Astrocyte (in vitro differentiated cells and primary cell): ENCODE results near the gene IER5. TPM values are rescaled to one million over a fixed set of nuclear protein-coding genes. Genes with fewer than 3 reads are reported as not detected.

Source experiments
- DNase-seq: peaks from one replicate; pipeline ENCODE4 v3.0.0-alpha.2; 2010; ENCODE audit warnings: low read depth
- FAIRE-seq: peaks from 2 replicates; lab custom pipeline; 2011; peaks lifted over from hg19 to GRCh38; lab: Jason Lieb, UNC
- H2AFZ ChIP-seq: 2 replicates; pipeline ENCODE4 v1.6.0; 2012; ENCODE audit warnings: low read depth, low read length, inconsistent platforms
- H3K27ac ChIP-seq: 2 replicates; pipeline ENCODE4 v1.5.1; 2011; ENCODE audit warnings: low read depth, low read length, inconsistent platforms
- H3K27me3 ChIP-seq: 2 replicates; pipeline ENCODE4 v1.6.0; 2011; ENCODE audit warnings: low read length, inconsistent platforms; ENCODE audit not compliant: insufficient read depth
- H3K36me3 ChIP-seq: 2 replicates; pipeline ENCODE4 v1.5.1; 2011; ENCODE audit warnings: low read length, inconsistent platforms; ENCODE audit not compliant: insufficient read depth
- H3K4me1 ChIP-seq: 2 replicates; pipeline ENCODE4 v1.5.1; 2011; ENCODE audit warnings: low read length, inconsistent platforms; ENCODE audit not compliant: insufficient read depth
- H3K4me2 ChIP-seq: 2 replicates; pipeline ENCODE4 v1.6.0; 2012; ENCODE audit warnings: low read length, inconsistent platforms
- H3K4me3 ChIP-seq: 2 replicates; pipeline ENCODE4 v1.5.1; 2011; ENCODE audit warnings: low read depth, mild to moderate bottlenecking, low read length, inconsistent platforms; ENCODE audit not compliant: insufficient read depth
- H3K79me2 ChIP-seq: 2 replicates; pipeline ENCODE4 v1.6.0; 2012; ENCODE audit warnings: mild to moderate bottlenecking, low read length, inconsistent platforms; ENCODE audit not compliant: insufficient read depth
- H3K9ac ChIP-seq: 2 replicates; pipeline ENCODE4 v1.6.0; 2012; ENCODE audit warnings: mild to moderate bottlenecking, low read length, inconsistent platforms
- H3K9me3 ChIP-seq: 2 replicates; pipeline ENCODE4 v1.5.1; 2012; ENCODE audit warnings: low read depth, mild to moderate bottlenecking, low read length, inconsistent platforms; ENCODE audit not compliant: insufficient read depth
- H4K20me1 ChIP-seq: 2 replicates; pipeline ENCODE4 v1.6.0; 2012; ENCODE audit warnings: low read length, inconsistent platforms; ENCODE audit not compliant: insufficient read depth
- H3K27ac Mint-ChIP-seq: one replicate; pipeline ENCODE4 v1.8.0; 2021; ENCODE audit warnings: mild to moderate bottlenecking, mixed read lengths; ENCODE audit not compliant: unreplicated experiment
- H3K27me3 Mint-ChIP-seq: one replicate; pipeline ENCODE4 v1.8.0; 2021; ENCODE audit warnings: low read depth, mixed read lengths; ENCODE audit not compliant: unreplicated experiment
- H3K36me3 Mint-ChIP-seq: one replicate; pipeline ENCODE4 v1.8.0; 2021; ENCODE audit warnings: low read depth, mixed read lengths; ENCODE audit not compliant: unreplicated experiment
- H3K4me1 Mint-ChIP-seq: one replicate; pipeline ENCODE4 v1.8.0; 2021; ENCODE audit warnings: low read depth, mixed read lengths; ENCODE audit not compliant: unreplicated experiment
- H3K4me3 Mint-ChIP-seq: one replicate; pipeline ENCODE4 v1.8.0; 2021; ENCODE audit warnings: mild to moderate bottlenecking, moderate library complexity, mixed read lengths; ENCODE audit not compliant: unreplicated experiment
- H3K9me3 Mint-ChIP-seq: one replicate; pipeline ENCODE4 v1.8.0; 2021; ENCODE audit warnings: mild to moderate bottlenecking, mixed read lengths; ENCODE audit not compliant: unreplicated experiment
- EZH2 ChIP-seq: IDR thresholded peaks from 2 replicates; pipeline ENCODE4 v1.6.1; 2012; ENCODE audit warnings: mild to moderate bottlenecking, low read length, inconsistent platforms; ENCODE audit not compliant: insufficient read depth
- total RNA-seq: library from RNA; stranded (reverse); gene quantifications from 2 replicates; pipeline ENCODE4 v1.2.1, GENCODE V29; 2021
- TF ChIP-seq, protein P1 (sequence below): IDR thresholded peaks from 2 replicates; pipeline ENCODE4 v1.5.1; 2011; ENCODE audit warnings: low read depth, mild to moderate bottlenecking, inconsistent platforms, low read length, moderate library complexity; ENCODE audit not compliant: insufficient read depth

Gene IER5
- total RNA-seq, 1 donor from 2014 or later = 28.3 TPM

DNA sequence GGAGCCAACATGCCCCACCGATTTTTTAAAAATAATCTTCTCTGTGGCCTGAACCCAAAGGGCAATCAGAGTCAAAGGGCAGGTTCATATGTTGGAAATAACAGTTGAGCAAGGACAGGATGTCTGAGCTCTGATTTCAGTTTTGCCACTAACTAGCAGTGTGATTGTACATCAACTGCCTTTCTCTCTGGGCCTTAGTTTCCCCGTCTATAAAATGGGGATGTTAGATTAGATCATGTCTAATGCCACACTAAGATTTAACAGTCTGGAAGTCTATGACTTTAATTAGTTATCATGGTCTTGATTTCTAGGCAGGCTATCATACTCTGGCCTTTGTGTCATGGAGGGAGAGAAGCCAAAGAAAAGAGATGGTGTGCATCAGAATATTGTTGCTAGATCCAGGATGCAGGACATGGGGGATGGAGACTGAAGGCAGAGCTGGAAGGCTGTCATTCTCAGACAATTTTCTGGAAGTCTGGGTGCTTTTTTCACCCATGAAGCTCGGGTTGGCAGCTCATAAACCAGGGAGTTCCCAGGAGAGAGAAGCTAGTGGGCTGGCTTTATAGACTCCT is 28.4 kb downstream of the IER5 start:
- Mint-ChIP-seq H3K9me3 (no peaks in the 10 kb centered on the region), H3K27me3 (peaks cover 4% of the 10 kb centered on the region), H3K27ac (no peak overlapping the region), H3K4me1 (peaks cover 42% of the 10 kb centered on the region), H3K36me3 (no peaks in the 10 kb centered on the region), H3K4me3 (no peak overlapping the region)
- H3K27me3 ChIP-seq = no peaks in the 10 kb centered on the region
- no peak overlapping the region for H3K27ac ChIP-seq
- FAIRE-seq (no peak), DNase-seq (no peak)
- H3K79me2 ChIP-seq = no peaks in the 10 kb centered on the region
- no peak overlapping the region for H3K4me3 ChIP-seq
- H3K9ac ChIP-seq = no peak overlapping the region
- no peaks in the 10 kb centered on the region for H3K9me3 ChIP-seq
- H3K4me1 ChIP-seq = peaks cover 23% of the 10 kb centered on the region
- H2AFZ ChIP-seq = no peak overlapping the region
- no peaks in the 10 kb centered on the region for H4K20me1 ChIP-seq
- TF ChIP-seq EZH2 = no peak
- TF ChIP-seq, protein P1, sequence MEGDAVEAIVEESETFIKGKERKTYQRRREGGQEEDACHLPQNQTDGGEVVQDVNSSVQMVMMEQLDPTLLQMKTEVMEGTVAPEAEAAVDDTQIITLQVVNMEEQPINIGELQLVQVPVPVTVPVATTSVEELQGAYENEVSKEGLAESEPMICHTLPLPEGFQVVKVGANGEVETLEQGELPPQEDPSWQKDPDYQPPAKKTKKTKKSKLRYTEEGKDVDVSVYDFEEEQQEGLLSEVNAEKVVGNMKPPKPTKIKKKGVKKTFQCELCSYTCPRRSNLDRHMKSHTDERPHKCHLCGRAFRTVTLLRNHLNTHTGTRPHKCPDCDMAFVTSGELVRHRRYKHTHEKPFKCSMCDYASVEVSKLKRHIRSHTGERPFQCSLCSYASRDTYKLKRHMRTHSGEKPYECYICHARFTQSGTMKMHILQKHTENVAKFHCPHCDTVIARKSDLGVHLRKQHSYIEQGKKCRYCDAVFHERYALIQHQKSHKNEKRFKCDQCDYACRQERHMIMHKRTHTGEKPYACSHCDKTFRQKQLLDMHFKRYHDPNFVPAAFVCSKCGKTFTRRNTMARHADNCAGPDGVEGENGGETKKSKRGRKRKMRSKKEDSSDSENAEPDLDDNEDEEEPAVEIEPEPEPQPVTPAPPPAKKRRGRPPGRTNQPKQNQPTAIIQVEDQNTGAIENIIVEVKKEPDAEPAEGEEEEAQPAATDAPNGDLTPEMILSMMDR = no peak
- H3K4me2 ChIP-seq = no peak overlapping the region
- H3K36me3 ChIP-seq = no peaks in the 10 kb centered on the region

DNA sequence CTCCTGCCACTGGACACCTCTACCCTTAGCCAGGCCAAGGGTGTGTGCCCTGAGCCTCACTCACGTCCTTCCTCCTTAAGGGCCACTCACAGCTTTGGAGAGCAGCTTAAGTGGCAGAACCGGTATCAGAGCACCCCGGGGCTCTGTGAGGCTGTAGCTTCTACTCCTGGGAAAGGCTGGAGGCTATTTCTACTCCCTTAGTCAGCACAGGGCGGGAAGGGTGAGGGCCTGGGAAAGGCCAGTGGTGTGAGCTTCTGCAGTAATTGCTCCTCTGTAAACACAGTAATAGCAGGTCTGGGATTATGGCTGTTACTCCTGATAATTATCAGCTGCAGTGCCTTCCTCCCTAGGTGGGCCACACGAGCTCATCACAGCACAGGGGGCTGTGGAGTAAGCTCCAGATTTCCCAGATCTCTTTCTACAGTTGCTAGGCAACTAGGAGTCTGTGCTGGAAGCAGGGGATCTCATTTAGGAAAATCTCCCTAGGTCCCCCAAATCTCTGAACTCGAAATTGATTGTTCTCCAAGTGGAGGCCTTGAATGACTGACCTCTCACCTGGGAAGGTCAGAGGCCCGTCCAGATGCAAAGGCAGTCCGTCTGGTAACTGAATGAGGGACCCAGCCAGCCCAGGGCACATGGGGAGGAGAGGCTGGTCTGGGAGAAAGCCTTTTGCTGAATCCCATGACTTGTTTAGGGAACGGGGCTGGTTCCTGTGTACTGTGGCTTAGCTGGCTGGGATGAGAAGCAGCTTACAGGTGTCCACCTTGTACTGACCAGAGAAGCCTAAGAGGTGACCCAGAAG is 29.3 kb downstream of the IER5 start:
- Histone ChIP-seq H4K20me1 (no peaks in the 10 kb centered on the region), H3K27ac (no peak overlapping the region), H3K4me2 (no peak overlapping the region), H3K4me1 (peaks cover 13% of the 10 kb centered on the region), H3K9ac (no peak overlapping the region), H3K79me2 (no peaks in the 10 kb centered on the region), H3K4me3 (no peak overlapping the region), H3K36me3 (no peaks in the 10 kb centered on the region), H3K9me3 (no peaks in the 10 kb centered on the region), H3K27me3 (no peaks in the 10 kb centered on the region), H2AFZ (no peak overlapping the region)
- no peak for TF ChIP-seq EZH2
- TF ChIP-seq, protein P1 = no peak
- no peak overlapping the region for H3K27ac Mint-ChIP-seq
- DNase-seq (no peak), FAIRE-seq (no peak)
- H3K36me3 Mint-ChIP-seq = no peaks in the 10 kb centered on the region
- no peaks in the 10 kb centered on the region for H3K9me3 Mint-ChIP-seq
- no peak overlapping the region for H3K4me3 Mint-ChIP-seq
- H3K4me1 Mint-ChIP-seq = peaks cover 33% of the 10 kb centered on the region
- peaks cover 4% of the 10 kb centered on the region for H3K27me3 Mint-ChIP-seq
